Breast epithelium (tissue), 3 donors: ENCODE data around the gene PTGFRN.

Experiments
- CTCF ChIP-seq, 3 donors: fragments of 450-650 bp; IDR thresholded peaks; one replicate each; pipeline ENCODE4 v1.5.1; 2016 to 2017; ENCODE audit warnings: antibody characterized with exemption in 3 of 3, mild to moderate bottlenecking in 3 of 3, moderate library complexity in 3 of 3
- POLR2AphosphoS5 ChIP-seq, 3 donors: sonication (generic); formaldehyde crosslinking; IDR thresholded peaks; one replicate each; pipeline ENCODE4 v1.6.1; 2017; ENCODE audit warnings: antibody characterized with exemption in 3 of 3

- TF ChIP-seq CTCF (IDR thresholded peaks at IDR 0.05), result no peak
- TF ChIP-seq POLR2AphosphoS5 (IDR thresholded peaks at IDR 0.05), result no peak
These were observed 87.9 kb downstream of the PTGFRN start for GRCh38 chr1:116997636-116998035.
